SK-N-SH (cell line): ENCODE measurements around the gene AHRR.

ENCODE experiments used
- ELF1 ChIP-seq: IDR thresholded peaks from 2 replicates; pipeline ENCODE4 v1.4.0; 2012
- EP300 ChIP-seq, 2 experiments: IDR thresholded peaks; 2 replicates each; pipeline versions ENCODE4 v1.4.0 to v1.6.1; 2012; ENCODE audit warnings: borderline replicate concordance in 1 of 2, low read depth in 1 of 2, low read length in 1 of 2
- FOXM1 ChIP-seq: IDR thresholded peaks from 2 replicates; pipeline ENCODE4 v1.4.0; 2012; ENCODE audit warnings: low read depth, mild to moderate bottlenecking
- JUND ChIP-seq: IDR thresholded peaks from 2 replicates; pipeline ENCODE4 v1.4.0; 2012
- MAX ChIP-seq: IDR thresholded peaks from 2 replicates; pipeline ENCODE4 v1.4.0; 2012; ENCODE audit warnings: low read depth
- TAF1 ChIP-seq: IDR thresholded peaks from 2 replicates; pipeline ENCODE4 v1.6.1; 2012; ENCODE audit warnings: low read depth, mild to moderate bottlenecking, low read length, moderate library complexity, borderline replicate concordance
- TF ChIP-seq, protein P1 (sequence below): fragments of 200-600 bp; sonication (generic); IDR thresholded peaks from 2 replicates; pipeline ENCODE4 v1.6.1; 2017; ENCODE audit warnings: antibody characterized with exemption, mild to moderate bottlenecking, moderate library complexity

DNA sequence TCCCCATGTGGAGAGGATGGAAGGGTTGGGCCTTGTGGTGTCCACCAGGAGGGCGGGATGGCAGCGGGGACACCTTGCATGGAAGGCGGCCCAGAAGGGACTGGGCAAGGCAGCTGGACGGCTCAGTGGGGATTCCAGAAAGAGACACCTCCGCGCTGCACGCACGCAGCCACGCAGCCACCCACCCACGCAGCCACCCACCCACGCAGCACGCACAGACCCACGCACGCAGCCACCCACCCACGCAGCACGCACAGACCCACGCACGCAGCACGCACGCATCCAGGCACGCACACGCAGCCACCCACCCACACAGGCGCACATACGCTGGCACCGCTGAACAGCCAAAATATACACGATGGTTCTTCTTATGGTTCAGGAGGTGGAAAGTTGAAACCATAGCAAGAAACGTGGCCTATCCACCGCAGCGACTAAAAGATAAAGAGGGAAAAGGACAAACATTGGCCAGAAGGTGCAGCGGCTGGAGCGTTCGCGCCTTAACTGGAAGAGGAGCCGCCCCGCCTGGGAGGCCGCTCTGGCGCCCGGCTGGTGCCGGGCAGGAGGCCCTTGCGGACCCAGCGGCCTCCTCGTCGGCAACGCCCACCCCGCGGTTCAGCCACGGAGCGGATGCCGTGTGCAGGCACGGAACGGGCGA, 99.2 kb downstream of the AHRR start:
- TF ChIP-seq JUND: no peak
- TF ChIP-seq, protein P1, sequence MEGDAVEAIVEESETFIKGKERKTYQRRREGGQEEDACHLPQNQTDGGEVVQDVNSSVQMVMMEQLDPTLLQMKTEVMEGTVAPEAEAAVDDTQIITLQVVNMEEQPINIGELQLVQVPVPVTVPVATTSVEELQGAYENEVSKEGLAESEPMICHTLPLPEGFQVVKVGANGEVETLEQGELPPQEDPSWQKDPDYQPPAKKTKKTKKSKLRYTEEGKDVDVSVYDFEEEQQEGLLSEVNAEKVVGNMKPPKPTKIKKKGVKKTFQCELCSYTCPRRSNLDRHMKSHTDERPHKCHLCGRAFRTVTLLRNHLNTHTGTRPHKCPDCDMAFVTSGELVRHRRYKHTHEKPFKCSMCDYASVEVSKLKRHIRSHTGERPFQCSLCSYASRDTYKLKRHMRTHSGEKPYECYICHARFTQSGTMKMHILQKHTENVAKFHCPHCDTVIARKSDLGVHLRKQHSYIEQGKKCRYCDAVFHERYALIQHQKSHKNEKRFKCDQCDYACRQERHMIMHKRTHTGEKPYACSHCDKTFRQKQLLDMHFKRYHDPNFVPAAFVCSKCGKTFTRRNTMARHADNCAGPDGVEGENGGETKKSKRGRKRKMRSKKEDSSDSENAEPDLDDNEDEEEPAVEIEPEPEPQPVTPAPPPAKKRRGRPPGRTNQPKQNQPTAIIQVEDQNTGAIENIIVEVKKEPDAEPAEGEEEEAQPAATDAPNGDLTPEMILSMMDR: no peak
- TF ChIP-seq FOXM1: no peak
- TF ChIP-seq EP300 (IDR thresholded peaks at IDR 0.05; ENCODE audit: borderline replicate concordance in 1 of 2, low read depth in 1 of 2, low read length in 1 of 2): no peak
- no peak for TF ChIP-seq TAF1
- no peak for TF ChIP-seq ELF1
- TF ChIP-seq MAX: no peak
